ENCODE results near the gene FGF10.

The FGF10 gene

GRCh38 chr5:44266882-44267576 lies 122.2 kb downstream of the FGF10 start:
- no peak for TF ChIP-seq CTCF (IDR thresholded peaks at IDR 0.05; ENCODE audit: low read depth, low read length)
- H3K4me3 ChIP-seq (ENCODE audit: low read depth, low read length) = no peak overlapping the region

- TF ChIP-seq CTCF (IDR thresholded peaks at IDR 0.05; ENCODE audit: low read depth, low read length) = no peak
- H3K4me3 ChIP-seq (ENCODE audit: low read depth, low read length) = no peak overlapping the region
Measured at GRCh38 chr5:44265713-44266112, 123.5 kb downstream of the FGF10 start.

- H3K4me3 ChIP-seq (ENCODE audit: low read depth, low read length) = no peak overlapping the region
- TF ChIP-seq CTCF (IDR thresholded peaks at IDR 0.05; ENCODE audit: low read depth, low read length) = no peak
Measured at GRCh38 chr5:44260793-44261192, 128.4 kb downstream of the FGF10 start.

GRCh38 chr5:44257653-44258365 lies 131.4 kb downstream of the FGF10 start:
- TF ChIP-seq CTCF (IDR thresholded peaks at IDR 0.05; ENCODE audit: low read depth, low read length) = no peak

GRCh38 chr5:44257221-44257620 lies 132.0 kb downstream of the FGF10 start:
- TF ChIP-seq CTCF (IDR thresholded peaks at IDR 0.05; ENCODE audit: low read depth, low read length) = no peak
- no peak overlapping the region for H3K4me3 ChIP-seq (ENCODE audit: low read depth, low read length)

More at GRCh38 chr5:44257653-44258365, 131.4 kb downstream of the FGF10 start:
- H3K4me3 ChIP-seq (ENCODE audit: low read depth, low read length) = no peak overlapping the region
